Globus pallidus (tissue), 1 donor: ENCODE measurements around the gene GP1BB.
"Not testable (repeated sequence)": the region's sequence is repeated elsewhere in the genome, so short reads cannot be mapped to it uniquely, and the experiment has no call there.

Experiments
- DNase-seq: peaks from one replicate; pipeline ENCODE4 v3.0.0-alpha.2; 2015; ENCODE audit warnings: low spot score

GP1BB gene

DNA sequence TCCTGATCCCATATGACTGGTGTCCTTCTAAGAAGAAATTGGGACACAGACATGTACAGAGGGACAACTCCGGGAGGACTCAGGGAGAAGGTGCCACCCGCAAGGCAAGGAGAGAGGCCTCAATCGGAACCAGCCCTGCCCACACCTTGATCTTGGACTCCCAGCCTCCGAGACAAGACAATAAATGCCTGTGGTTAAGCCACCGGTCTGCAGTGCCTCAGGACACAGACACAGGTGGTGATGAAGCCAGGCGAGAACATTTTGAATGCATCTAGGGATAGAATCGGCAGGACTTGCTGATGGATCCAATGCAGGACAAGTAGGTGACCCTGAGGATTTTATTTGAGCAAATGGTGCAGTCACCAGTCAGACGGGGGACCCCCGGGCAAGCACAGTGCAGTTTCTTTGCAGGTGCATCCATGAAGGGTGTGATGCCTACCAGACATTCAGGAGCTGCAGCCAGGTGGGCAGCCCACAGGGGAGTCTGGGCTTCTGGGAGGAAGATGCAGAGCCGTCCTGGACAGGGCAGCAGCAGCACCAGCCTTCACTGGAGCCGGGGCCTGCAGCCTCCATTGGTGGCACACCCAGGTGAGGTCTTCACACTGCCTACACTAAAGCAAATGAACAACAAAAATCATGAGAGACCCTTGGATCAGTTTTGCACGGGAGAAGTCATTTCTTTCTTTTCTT, 29.2 kb upstream of the GP1BB start:
- DNase-seq: no peak

DNA sequence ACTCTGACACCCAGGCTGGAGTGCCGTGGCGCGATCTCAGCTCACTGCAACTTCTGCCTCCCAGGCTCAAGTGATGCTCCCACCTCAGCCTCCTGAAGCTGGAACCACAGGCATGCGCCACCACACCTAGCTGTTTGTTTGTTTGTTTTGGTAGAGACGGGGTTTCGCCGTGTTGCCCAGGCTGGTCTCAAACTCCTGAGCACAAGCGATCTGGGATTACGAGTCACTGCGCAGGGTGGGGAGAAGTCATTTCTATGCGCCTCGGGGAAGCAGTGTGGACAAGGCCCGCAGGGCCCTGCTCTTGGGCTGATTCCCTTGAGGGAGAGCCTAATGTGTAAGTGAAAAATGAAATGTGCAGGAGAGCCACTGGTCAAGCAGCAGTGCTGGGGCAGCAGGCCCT, 28.6 kb upstream of the GP1BB start:
- DNase-seq: no peak

GRCh38 chr22:19696504-19697276, 26.6 kb upstream of the GP1BB start:
- no peak for DNase-seq

- DNase-seq: not testable (repeated sequence)
Measured at GRCh38 chr22:19697871-19698270, 25.5 kb upstream of the GP1BB start.

GRCh38 chr22:19700790-19701419, 22.4 kb upstream of the GP1BB start:
- no peak for DNase-seq

GRCh38 chr22:19701420-19702145, 21.8 kb upstream of the GP1BB start:
- DNase-seq: no peak

GRCh38 chr22:19703869-19704268, 19.5 kb upstream of the GP1BB start:
- DNase-seq: no peak

DNA sequence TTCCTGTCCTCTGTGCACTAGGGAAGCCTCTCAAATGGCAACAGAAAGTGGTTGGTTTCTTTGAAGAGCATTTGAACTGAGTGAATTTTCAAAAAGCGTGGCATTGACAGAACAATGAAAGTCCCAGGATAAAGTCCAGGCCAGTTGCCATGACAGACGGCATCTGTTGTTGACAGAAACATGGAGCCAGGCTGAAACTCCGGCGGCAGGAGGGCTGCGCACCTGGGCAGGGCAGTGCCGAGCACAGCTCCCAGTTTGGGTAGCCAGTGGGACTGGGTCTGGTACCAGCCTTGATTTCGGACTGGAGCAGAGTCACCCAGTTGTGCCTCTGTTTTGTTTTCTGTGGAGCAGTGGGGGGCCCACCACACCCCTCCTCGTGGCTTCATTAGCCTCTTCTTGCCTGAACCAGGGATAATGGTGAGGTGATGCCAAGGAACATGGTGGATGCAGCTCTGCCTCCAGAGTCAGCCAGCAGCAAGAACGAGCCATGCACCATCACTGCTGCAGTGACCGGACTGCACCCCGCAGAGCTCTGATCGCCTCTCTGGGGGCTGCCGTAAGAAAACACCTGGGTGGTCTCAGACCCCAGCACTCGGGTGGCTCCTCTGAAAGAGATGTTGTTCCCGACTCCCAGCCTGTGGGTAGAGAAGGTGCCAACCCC, 18.9 kb upstream of the GP1BB start:
- DNase-seq: no peak

- no peak for DNase-seq
Measured at GRCh38 chr22:19705181-19705934, 18.0 kb upstream of the GP1BB start.

GRCh38 chr22:19706661-19707151, 16.6 kb upstream of the GP1BB start:
- DNase-seq: no peak

DNA sequence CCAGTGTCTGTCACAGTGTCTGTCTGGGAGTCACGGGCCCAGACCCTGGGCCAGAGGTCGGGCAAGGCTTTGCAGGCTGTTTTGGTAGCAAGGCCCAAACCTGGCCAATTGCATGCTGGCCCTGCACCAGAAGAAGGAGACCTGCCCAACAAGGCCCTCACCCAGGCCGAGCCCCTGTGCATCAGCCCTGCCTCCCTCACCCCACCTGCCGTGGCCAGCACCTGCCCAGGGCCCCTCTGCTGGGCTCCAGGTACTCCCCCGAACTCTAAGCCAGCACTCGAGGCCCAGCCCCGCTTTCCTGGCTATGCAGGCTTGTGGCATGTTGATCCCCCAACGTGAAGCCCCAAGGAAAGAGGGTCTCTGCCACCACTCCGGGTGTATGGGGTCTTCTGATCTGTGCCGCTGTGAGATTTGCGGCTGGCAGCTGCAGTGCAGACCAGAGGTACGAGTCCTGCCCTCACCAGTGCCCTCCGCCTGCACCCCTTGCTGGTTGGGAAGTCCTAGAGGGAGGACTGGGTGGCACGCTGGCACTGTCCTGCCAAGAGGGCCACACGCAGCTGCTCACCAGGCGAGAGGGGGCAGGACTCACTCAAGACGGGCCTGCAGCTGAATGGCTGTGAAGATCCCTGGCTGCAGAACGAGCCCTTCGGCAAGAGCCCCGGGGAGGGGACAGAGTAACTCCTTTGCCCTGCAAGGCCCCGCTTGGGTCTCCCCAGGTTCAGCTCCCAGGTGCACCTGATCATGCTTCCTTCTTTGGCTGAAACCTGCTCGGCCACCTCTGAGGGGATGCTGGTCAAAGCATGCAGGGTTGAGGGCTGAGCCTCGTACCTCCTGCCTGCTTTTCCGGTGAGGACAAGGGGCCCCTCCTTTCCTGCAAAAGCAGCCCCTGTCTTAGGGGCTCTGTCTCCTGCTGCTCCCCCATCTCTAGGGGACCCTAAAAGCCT, 15.7 kb upstream of the GP1BB start:
- DNase-seq: no peak

- DNase-seq: no peak
Measured at GRCh38 chr22:19708321-19709011, 14.9 kb upstream of the GP1BB start.

- no peak for DNase-seq
Measured at GRCh38 chr22:19709063-19709769, 14.1 kb upstream of the GP1BB start.

- DNase-seq: no peak
Measured at GRCh38 chr22:19710020-19710768, 13.1 kb upstream of the GP1BB start.

DNA sequence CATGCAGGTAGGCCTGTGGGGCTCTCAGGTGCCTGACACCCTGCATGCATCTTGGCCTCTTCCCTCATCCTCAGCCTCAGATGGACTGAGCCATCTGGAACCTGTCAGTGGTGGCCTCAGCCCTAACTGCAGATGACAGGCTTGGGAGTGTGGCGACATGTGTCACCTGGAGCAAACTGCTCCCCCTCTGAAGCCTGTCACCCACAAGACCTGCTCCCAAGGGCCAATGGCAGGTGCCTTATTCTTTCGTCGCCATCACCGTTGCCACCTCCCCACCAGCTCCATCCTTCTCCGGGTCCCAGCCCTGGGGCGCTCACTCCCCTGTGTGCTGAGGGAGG, 12.6 kb upstream of the GP1BB start:
- no peak for DNase-seq

DNA sequence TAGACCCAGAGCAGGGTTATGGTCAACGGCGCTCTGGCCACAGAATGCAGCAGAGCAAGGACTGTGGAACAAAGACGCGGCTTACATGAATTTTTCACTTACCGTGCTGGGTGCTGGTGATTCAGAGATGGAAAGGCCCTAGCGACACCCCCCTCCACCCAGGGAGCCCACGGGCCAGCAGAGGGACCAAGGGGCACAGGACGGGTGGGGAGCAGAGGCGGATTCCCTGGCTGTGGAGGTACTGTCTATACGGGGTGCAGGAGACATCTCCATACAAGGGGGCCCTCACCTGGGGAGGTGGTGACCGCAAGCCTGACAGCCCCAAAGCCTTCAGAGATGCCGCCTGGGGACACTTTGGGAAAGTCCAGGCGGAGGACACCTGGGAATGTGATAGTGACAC, 10.1 kb upstream of the GP1BB start:
- no peak for DNase-seq

GRCh38 chr22:19713650-19714311, 9.6 kb upstream of the GP1BB start:
- DNase-seq: no peak
